H1 (cell line): ENCODE results near the gene TLE4. TPM values are rescaled to one million over a fixed set of nuclear protein-coding genes. Genes with fewer than 3 reads are reported as not detected.

Source experiments
- RNF2 ChIP-seq: fragments of 200-900, 300-1000 bp; sonication (generic); IDR thresholded peaks from 2 replicates; pipeline ENCODE4 v1.7.1; 2016; ENCODE audit warnings: borderline replicate concordance, low read depth, mild to moderate bottlenecking, antibody characterized with exemption, low read length; ENCODE audit not compliant: poor library complexity, severe bottlenecking; ENCODE audit errors: missing control alignments
- polyA plus RNA-seq, 7 experiments: library from polyadenylated mRNA; depleted of rRNA in 3 of 7; stranded (reverse) in 5 of 7; unstranded in 2 of 7; fragments of >200 nt in 5 of 7; fragments of 200-250 nt in 2 of 7; gene quantifications; 1 replicate in 5 of 7; 2 replicates in 1 of 7; 4 replicates in 1 of 7; pipeline versions ENCODE4 v1.2.1 to v1.2.3, GENCODE V29; 2011 to 2013; ENCODE audit warnings: missing spikeins in 2 of 7, mixed read lengths in 2 of 7
- total RNA-seq: library from RNA; stranded (reverse); fragmentation: NEBNext Ultra II Directional; extraction: Animal tissue kit (Norgen Biotek cat#: 25700); gene quantifications from 2 replicates; pipeline ENCODE4 v1.2.1, GENCODE V29; 2021

The TLE4 gene
- total and polyA plus RNA-seq, 2 of the 8 experiments (the other 6 are each of a cell fraction or from before 2014, with no cell fraction given): 32.4 to 36.9 TPM

- TF ChIP-seq RNF2: no peak
Observed at GRCh38 chr9:79742110-79742721, 170.5 kb downstream of the TLE4 start (continued).
